H1 (cell line): ENCODE results near the gene INPP4A.

Experiments used
- CTCF ChIP-seq, 3 experiments: IDR thresholded peaks; 1 replicate in 2 of 3; 2 replicates in 1 of 3; pipeline versions ENCODE4 v1.5.1 to v1.6.1; 2011; ENCODE audit warnings: low read length in 3 of 3, mild to moderate bottlenecking in 3 of 3, inconsistent platforms in 2 of 3, low read depth in 1 of 3, moderate library complexity in 1 of 3; ENCODE audit not compliant: insufficient read depth in 1 of 3; ENCODE audit errors: control extremely low read depth in 1 of 3
- EP300 ChIP-seq, 2 experiments: IDR thresholded peaks; 1 replicate in 1 of 2; 2 replicates in 1 of 2; pipeline ENCODE4 v1.6.1; 2011 to 2012; ENCODE audit warnings: low read depth in 2 of 2, low read length in 2 of 2, mild to moderate bottlenecking in 2 of 2, borderline replicate concordance in 1 of 2, inconsistent platforms in 1 of 2, moderate library complexity in 1 of 2
- EZH2 ChIP-seq: fragments of 200-600 bp; sonication (generic); IDR thresholded peaks from 2 replicates; pipeline ENCODE4 v1.7.1; 2012; ENCODE audit warnings: low read depth, mild to moderate bottlenecking, moderate library complexity, low read length, inconsistent platforms; ENCODE audit not compliant: severe bottlenecking
- GABPA ChIP-seq: IDR thresholded peaks from 2 replicates; pipeline ENCODE4 v1.6.1; 2011; ENCODE audit warnings: mild to moderate bottlenecking, low read length, moderate library complexity, borderline replicate concordance; ENCODE audit not compliant: insufficient read depth
- HDAC2 ChIP-seq, 2 experiments: fragments of 300-600 bp in 1 of 2; sonication (generic) in 1 of 2; IDR thresholded peaks; 2 replicates each; pipeline ENCODE4 v1.6.1; 2011 to 2012; ENCODE audit warnings: low read depth in 2 of 2, low read length in 2 of 2, mild to moderate bottlenecking in 2 of 2, moderate library complexity in 2 of 2, borderline replicate concordance in 1 of 2, inconsistent platforms in 1 of 2
- JUND ChIP-seq: IDR thresholded peaks from 2 replicates; pipeline ENCODE4 v1.6.1; 2011; ENCODE audit warnings: mild to moderate bottlenecking, improper control_type of control experiment, low read length
- KDM5A ChIP-seq: fragments of 200-600 bp; IDR thresholded peaks from 2 replicates; pipeline ENCODE4 v1.7.1; 2012; ENCODE audit warnings: mild to moderate bottlenecking, low read length, inconsistent platforms, mixed read lengths
- POLR2A ChIP-seq, 2 experiments: IDR thresholded peaks; 1 replicate in 1 of 2; 2 replicates in 1 of 2; pipeline ENCODE4 v1.6.1; 2011; ENCODE audit warnings: low read depth in 2 of 2, low read length in 2 of 2, mild to moderate bottlenecking in 2 of 2; ENCODE audit errors: control extremely low read depth in 1 of 2
- POLR2AphosphoS5 ChIP-seq: IDR thresholded peaks from 2 replicates; pipeline ENCODE4 v1.6.1; 2011; ENCODE audit warnings: low read depth, low read length
- RAD21 ChIP-seq, 2 experiments: IDR thresholded peaks in 1 of 2; conservative IDR thresholded peaks in 1 of 2; 2 replicates each; pipeline ENCODE4 v1.6.1; 2011; ENCODE audit warnings: low read depth in 2 of 2, low read length in 2 of 2, improper control_type of control experiment in 1 of 2, inconsistent platforms in 1 of 2, mild to moderate bottlenecking in 1 of 2, moderate library complexity in 1 of 2
- SRF ChIP-seq: IDR thresholded peaks from 2 replicates; pipeline ENCODE4 v1.6.1; 2011; ENCODE audit warnings: mild to moderate bottlenecking, low read depth, low read length, moderate library complexity
- TBP ChIP-seq: IDR thresholded peaks from 2 replicates; pipeline ENCODE4 v1.6.1; 2011; ENCODE audit warnings: low read depth, low read length, improper control_type of control experiment
- YY1 ChIP-seq: IDR thresholded peaks from 2 replicates; pipeline ENCODE4 v1.6.1; 2011; ENCODE audit warnings: low read depth, mild to moderate bottlenecking, low read length
- ZNF274 ChIP-seq: IDR thresholded peaks from 2 replicates; pipeline ENCODE4 v1.7.0; 2012; ENCODE audit warnings: low read length, borderline replicate concordance; ENCODE audit errors: extremely low read depth

GRCh38 chr2:98534761-98535160 is 90.1 kb downstream of the INPP4A start:
- TF ChIP-seq POLR2A (IDR thresholded peaks at IDR 0.05; ENCODE audit: control extremely low read depth in 1 of 2, low read depth in 2 of 2, low read length in 2 of 2) (no peak), EZH2 (no peak), GABPA (no peak), ZNF274 (no peak), YY1 (no peak), CTCF (IDR thresholded peaks at IDR 0.05; ENCODE audit: control extremely low read depth in 1 of 3, insufficient read depth in 1 of 3, low read depth in 1 of 3, low read length in 3 of 3) (no peak), EP300 (IDR thresholded peaks at IDR 0.05; ENCODE audit: borderline replicate concordance in 1 of 2, low read depth in 2 of 2, low read length in 2 of 2) (no peak), RAD21 (IDR thresholded peaks at IDR 0.05 in 1 of 2, conservative IDR thresholded peaks at IDR 0.05 in 1 of 2; ENCODE audit: low read depth in 2 of 2, low read length in 2 of 2) (no peak), POLR2AphosphoS5 (no peak), HDAC2 (IDR thresholded peaks at IDR 0.05; ENCODE audit: borderline replicate concordance in 1 of 2, low read depth in 2 of 2, low read length in 2 of 2) (no peak), JUND (no peak), KDM5A (no peak), SRF (no peak), TBP (no peak)
